ENCODE measurements around the gene SPRY2. TPM values are rescaled to one million over a fixed set of nuclear protein-coding genes. Genes with fewer than 3 reads are reported as not detected.
"Not testable (repeated sequence)": the region's sequence is repeated elsewhere in the genome, so short reads cannot be mapped to it uniquely, and the experiment has no call there.

SPRY2 gene
- total and polyA plus RNA-seq, 2 donors (not counting 3 experiments of a cell fraction or from before 2014, with no cell fraction given) = 26.2 to 52.3 TPM

- intact Hi-C loops (cut with micrococcal nuclease); H3K36me3 ChIP-seq (ENCODE audit: control insufficient read depth in 2 of 2, extremely low read depth in 1 of 2, insufficient read depth in 2 of 2, low read length in 2 of 2); BruUV-seq (replicated peaks); dilution Hi-C loops (cut with MboI; ENCODE audit: extremely low pct_ligation_motif_present, low sequenced_read_pairs); H3K79me2 ChIP-seq (ENCODE audit: control insufficient read depth, insufficient read depth, low read length); H3K4me2 ChIP-seq (ENCODE audit: insufficient read depth, low read length); H3K9ac ChIP-seq (replicated peaks; ENCODE audit: extremely low read depth, insufficient read depth, low read length); H3K9me3 ChIP-seq (replicated peaks; ENCODE audit: control insufficient read depth, insufficient read depth, low read length); H3K4me1 ChIP-seq (ENCODE audit: control insufficient read depth, extremely low read depth, insufficient read depth, low read length); H3K27ac ChIP-seq (ENCODE audit: insufficient read depth, low read depth, low read length); H3K9me1 ChIP-seq (replicated peaks; ENCODE audit: control insufficient read depth, extremely low read depth, insufficient read depth, low read length); H3K4me3 ChIP-seq (replicated peaks in 1 of 3; ENCODE audit: insufficient read depth in 1 of 3, low read depth in 1 of 3, low read length in 3 of 3); POLR2A ChIA-PET; DNase-seq (ENCODE audit: low read depth, low spot score); H4K20me1 ChIP-seq (replicated peaks; ENCODE audit: control insufficient read depth, extremely low read depth, insufficient read depth, low read length); H3K27me3 ChIP-seq (ENCODE audit: control insufficient read depth in 2 of 2, insufficient read depth in 2 of 2, low read length in 2 of 2); FAIRE-seq; H2AFZ ChIP-seq (ENCODE audit: low read depth, low read length): not testable (repeated sequence)
- CTCF ChIA-PET = interaction anchor here (0.6 to 1.0 kb wide), 2 partner anchors 10 to 654 kb away, joined by 3 read pairs; no protein-coding TSS in a partner anchor
Observed at GRCh38 chr13:80355496-80356094, 14.7 kb upstream of the SPRY2 start.

GRCh38 chr13:80348750-80349149 lies 7.8 kb upstream of the SPRY2 start:
- H3K4me1 ChIP-seq (ENCODE audit: control insufficient read depth, extremely low read depth, insufficient read depth, low read length) = peaks cover 5% of the 10 kb centered on the region
- dilution Hi-C loops (cut with MboI; ENCODE audit: extremely low pct_ligation_motif_present, low sequenced_read_pairs) = loop anchor here (25.0 kb wide), 1 partner anchor 311 kb away; no protein-coding TSS in a partner anchor

More at GRCh38 chr13:80348750-80349149, 7.8 kb upstream of the SPRY2 start:
- FAIRE-seq (no peak), DNase-seq (ENCODE audit: low read depth, low spot score) (no peak)
- no peaks in the 10 kb centered on the region for H4K20me1 ChIP-seq (replicated peaks; ENCODE audit: control insufficient read depth, extremely low read depth, insufficient read depth, low read length)
- no TSS peak for BruUV-seq (replicated peaks)
- H2AFZ ChIP-seq (ENCODE audit: low read depth, low read length) = no peak overlapping the region
- H3K36me3 ChIP-seq (ENCODE audit: control insufficient read depth in 2 of 2, extremely low read depth in 1 of 2, insufficient read depth in 2 of 2, low read length in 2 of 2) = no peaks in the 10 kb centered on the region
- no peak overlapping the region for H3K4me3 ChIP-seq (replicated peaks in 1 of 3; ENCODE audit: insufficient read depth in 1 of 3, low read depth in 1 of 3, low read length in 3 of 3)
- no peaks in the 10 kb centered on the region for H3K27me3 ChIP-seq (ENCODE audit: control insufficient read depth in 2 of 2, insufficient read depth in 2 of 2, low read length in 2 of 2)
- no peak overlapping the region for H3K4me2 ChIP-seq (ENCODE audit: insufficient read depth, low read length)
- H3K27ac ChIP-seq (ENCODE audit: insufficient read depth, low read depth, low read length) = no peak overlapping the region
- H3K9me3 ChIP-seq (replicated peaks; ENCODE audit: control insufficient read depth, insufficient read depth, low read length) = no peaks in the 10 kb centered on the region
- TF ChIP-seq POLR2A (IDR thresholded peaks at IDR 0.05; ENCODE audit: low read depth, low read length) = no peak
- no peaks in the 10 kb centered on the region for H3K79me2 ChIP-seq (ENCODE audit: control insufficient read depth, insufficient read depth, low read length)
- H3K9ac ChIP-seq (replicated peaks; ENCODE audit: extremely low read depth, insufficient read depth, low read length) = no peak overlapping the region
- POLR2A ChIA-PET = interaction anchor here (0.7 kb wide), 1 partner anchor 256 kb away, joined by 3 read pairs; no protein-coding TSS in a partner anchor
- H3K9me1 ChIP-seq (replicated peaks; ENCODE audit: control insufficient read depth, extremely low read depth, insufficient read depth, low read length) = no peaks in the 10 kb centered on the region
- CTCF ChIA-PET = no interaction called here
- intact Hi-C loops (cut with micrococcal nuclease) = no loop called here
